Astrocyte of the spinal cord (primary cell): ENCODE data around the gene CAPN9.
A peak's percentile ranks its signal among the peaks of the same experiment; 100 is the strongest.
"Not testable (repeated sequence)": the region's sequence is repeated elsewhere in the genome, so short reads cannot be mapped to it uniquely, and the experiment has no call there.

Experiments used
- DNase-seq: peaks from one replicate; pipeline ENCODE4 v3.0.0; 2011; ENCODE audit warnings: low read depth, low spot score
- H3K4me3 ChIP-seq: 2 replicates; pipeline ENCODE4 v1.5.1; 2011; ENCODE audit warnings: low read depth, mild to moderate bottlenecking, low read length, moderate library complexity
- in situ Hi-C: cut with HindIII; loops from 2 replicates; pipeline ENCODE4 v1.10.0; 2017; ENCODE audit warnings: low sequenced_read_pairs
- TF ChIP-seq, protein P1 (sequence below): IDR thresholded peaks from 2 replicates; pipeline ENCODE4 v1.5.1; 2012; ENCODE audit warnings: low read depth, mild to moderate bottlenecking, low read length, inconsistent platforms

Gene CAPN9

DNA sequence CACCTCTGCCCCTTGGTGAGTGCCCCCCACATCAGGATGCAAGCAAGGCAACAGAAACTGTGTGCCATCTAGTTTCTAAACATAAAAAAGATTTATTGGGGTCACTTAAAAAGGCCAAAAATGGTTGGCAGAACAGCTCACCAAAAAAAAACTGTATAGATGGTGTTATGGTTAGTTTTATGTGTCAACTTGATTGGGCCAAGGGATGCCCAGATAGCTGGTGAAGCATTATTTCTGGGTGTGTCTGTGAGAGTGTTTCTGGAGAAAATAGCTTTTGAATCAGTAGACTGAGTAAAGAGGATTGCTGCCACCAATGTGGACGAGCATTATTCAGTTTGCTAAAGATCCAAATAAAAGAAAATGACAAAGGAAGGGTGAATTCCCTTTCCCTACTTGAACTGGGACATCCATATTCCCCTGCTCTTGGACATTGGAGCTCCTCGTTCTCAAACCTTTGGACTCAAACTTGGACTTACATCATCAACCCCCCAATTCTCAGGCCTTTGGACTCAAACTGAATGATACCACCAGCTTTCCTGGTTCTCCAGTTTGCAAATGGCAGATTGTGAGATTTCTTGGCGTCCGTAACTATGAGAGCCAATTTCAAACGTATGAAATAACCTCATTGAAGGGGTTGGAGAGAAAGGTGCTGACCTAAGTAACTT is 16.9 kb downstream of the CAPN9 start:
- TF ChIP-seq, protein P1, sequence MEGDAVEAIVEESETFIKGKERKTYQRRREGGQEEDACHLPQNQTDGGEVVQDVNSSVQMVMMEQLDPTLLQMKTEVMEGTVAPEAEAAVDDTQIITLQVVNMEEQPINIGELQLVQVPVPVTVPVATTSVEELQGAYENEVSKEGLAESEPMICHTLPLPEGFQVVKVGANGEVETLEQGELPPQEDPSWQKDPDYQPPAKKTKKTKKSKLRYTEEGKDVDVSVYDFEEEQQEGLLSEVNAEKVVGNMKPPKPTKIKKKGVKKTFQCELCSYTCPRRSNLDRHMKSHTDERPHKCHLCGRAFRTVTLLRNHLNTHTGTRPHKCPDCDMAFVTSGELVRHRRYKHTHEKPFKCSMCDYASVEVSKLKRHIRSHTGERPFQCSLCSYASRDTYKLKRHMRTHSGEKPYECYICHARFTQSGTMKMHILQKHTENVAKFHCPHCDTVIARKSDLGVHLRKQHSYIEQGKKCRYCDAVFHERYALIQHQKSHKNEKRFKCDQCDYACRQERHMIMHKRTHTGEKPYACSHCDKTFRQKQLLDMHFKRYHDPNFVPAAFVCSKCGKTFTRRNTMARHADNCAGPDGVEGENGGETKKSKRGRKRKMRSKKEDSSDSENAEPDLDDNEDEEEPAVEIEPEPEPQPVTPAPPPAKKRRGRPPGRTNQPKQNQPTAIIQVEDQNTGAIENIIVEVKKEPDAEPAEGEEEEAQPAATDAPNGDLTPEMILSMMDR, result no peak
- DNase-seq, result no peak
- H3K4me3 ChIP-seq, result no peak overlapping the region
- in situ Hi-C loops, result no loop called here

- in situ Hi-C loops, result no loop called here
- TF ChIP-seq, protein P1, result no peak
- no peak overlapping the region for H3K4me3 ChIP-seq
- no peak for DNase-seq
Observed at GRCh38 chr1:230766318-230766717, 19.1 kb downstream of the CAPN9 start.

DNA sequence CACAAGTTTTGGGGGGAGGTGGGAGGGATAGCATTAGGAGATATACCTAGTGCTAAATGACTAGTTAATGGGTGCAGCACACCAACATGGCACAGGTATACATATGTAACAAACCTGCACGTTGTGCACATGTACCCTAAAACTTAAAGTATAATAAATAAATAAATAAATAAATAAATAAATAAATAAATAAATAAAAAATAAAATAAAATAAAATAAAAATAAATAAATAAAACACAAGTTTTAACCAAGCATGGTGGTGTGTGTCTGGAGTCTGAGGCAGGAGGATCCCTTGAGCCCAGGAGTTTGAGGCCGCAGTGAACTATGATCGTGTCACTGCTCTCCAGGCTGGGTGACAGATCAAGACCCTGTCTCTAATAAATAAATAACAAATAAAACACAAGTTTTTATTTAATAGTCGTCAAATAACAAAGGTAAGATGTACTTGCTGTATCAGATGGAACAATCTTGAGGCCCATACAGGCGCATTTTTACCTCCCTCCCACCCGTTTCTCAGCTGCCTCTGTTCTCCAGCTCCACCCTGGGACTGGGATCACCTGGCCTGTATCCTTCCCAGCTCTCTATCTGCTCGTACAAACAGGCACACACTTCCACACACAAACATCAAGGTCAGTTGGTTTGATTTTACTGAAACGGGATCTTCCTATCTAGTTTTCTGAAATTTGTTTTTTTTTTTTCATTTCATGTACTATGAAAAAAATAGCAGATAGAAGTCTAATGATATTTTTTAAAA is 20.8 kb downstream of the CAPN9 start:
- in situ Hi-C loops, DNase-seq, H3K4me3 ChIP-seq: not testable (repeated sequence)

GRCh38 chr1:230768903-230769570 is 21.8 kb downstream of the CAPN9 start:
- in situ Hi-C loops, result no loop called here
- H3K4me3 ChIP-seq, result no peak overlapping the region
- DNase-seq, result peak; percentile 26
- TF ChIP-seq, protein P1, result no peak

DNA sequence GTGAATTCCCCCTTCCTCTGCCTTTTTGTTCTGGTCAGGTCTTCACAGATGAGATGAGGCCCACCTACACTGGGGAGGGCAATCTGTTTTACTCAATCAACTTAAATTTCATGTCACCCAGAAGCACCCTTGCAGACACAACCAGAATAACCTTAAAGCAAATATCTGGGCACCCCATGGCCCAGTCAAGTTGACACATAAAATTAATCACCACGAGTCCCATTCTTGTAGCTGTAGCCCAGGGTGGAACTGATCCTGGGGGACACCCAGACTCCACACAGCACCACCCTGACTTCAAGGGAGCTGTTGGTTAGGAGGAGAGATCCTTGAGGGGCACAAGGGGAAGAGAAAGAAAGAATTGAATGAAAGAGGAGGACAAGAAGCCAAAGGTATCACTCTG is 23.1 kb downstream of the CAPN9 start:
- H3K4me3 ChIP-seq, result no peak overlapping the region
- in situ Hi-C loops, result no loop called here
- TF ChIP-seq, protein P1, result no peak
- no peak for DNase-seq

DNA sequence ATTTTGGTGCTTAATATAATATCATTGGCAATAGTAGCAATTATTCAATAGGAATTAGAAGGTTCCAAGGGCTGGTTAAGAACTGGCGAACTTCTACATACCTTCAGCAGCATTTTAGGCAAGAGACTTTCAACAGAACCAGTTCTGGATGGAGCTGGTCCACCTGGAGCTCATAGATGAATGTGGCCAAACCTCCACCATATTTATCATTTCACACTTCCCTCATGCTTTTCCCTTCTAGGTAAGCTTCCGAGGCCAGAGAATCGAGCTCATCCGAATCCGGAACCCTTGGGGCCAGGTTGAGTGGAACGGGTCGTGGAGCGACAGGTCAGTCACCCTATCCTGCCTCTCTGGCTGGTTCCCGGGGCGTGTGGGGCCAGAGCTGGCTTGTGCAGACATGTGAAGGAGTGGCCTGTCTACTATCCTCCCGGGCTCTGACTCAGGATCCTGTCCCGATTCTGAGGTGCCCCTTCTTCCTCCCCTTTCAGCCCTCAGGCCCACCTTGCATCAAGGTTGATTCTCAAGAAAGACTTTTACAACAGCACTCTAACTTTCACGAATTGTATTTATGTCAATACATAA is 24.7 kb downstream of the CAPN9 start:
- DNase-seq, result no peak
- in situ Hi-C loops, result no loop called here
- H3K4me3 ChIP-seq, result no peak overlapping the region
- TF ChIP-seq, protein P1, result no peak
